ENCODE results near the gene CBFA2T2. TPM values are rescaled to one million over a fixed set of nuclear protein-coding genes. Genes with fewer than 3 reads are reported as not detected.
"Not testable (repeated sequence)": the region's sequence is repeated elsewhere in the genome, so short reads cannot be mapped to it uniquely, and the experiment has no call there.

CBFA2T2 gene
- total RNA-seq, 2 experiments from 2014 or later, result 17.9 to 18.6 TPM

GRCh38 chr20:33630507-33630906 lies 140.6 kb downstream of the CBFA2T2 start:
- peaks cover 60% of the 10 kb centered on the region for H3K36me3 ChIP-seq (ENCODE audit: insufficient read depth, low read length)
- Mint-ChIP-seq H3K36me3 (ENCODE audit: low read depth) (peaks cover 81% of the 10 kb centered on the region), H3K27ac (no peak overlapping the region), H3K4me3 (no peak overlapping the region), H3K27me3 (no peaks in the 10 kb centered on the region), H3K9me3 (no peaks in the 10 kb centered on the region), H3K4me1 (ENCODE audit: low read depth) (peaks cover 6% of the 10 kb centered on the region)
- ATAC-seq (ENCODE audit: poor library complexity) (no peak), DNase-seq (no peak)
- H3K27ac ChIP-seq (ENCODE audit: low read depth in 1 of 2, low read length in 2 of 2), result no peak overlapping the region
- TF ChIP-seq CTCF (IDR thresholded peaks at IDR 0.05), result no peak
- intact Hi-C loops (cut with DNase I, micrococcal nuclease), result no loop called here
- no peaks in the 10 kb centered on the region for H3K9me3 ChIP-seq (ENCODE audit: control insufficient read depth in 1 of 2, insufficient read depth in 1 of 2, low read length in 2 of 2)
- CTCF ChIA-PET, result no interaction called here
- peaks cover 11% of the 10 kb centered on the region for H3K4me1 ChIP-seq (ENCODE audit: insufficient read depth, low read length)
- no peaks in the 10 kb centered on the region for H3K27me3 ChIP-seq (ENCODE audit: control insufficient read depth in 1 of 2, insufficient read depth in 2 of 2, low read length in 2 of 2)
- POLR2A ChIA-PET, result no interaction called here
- no peak overlapping the region for H3K4me3 ChIP-seq (ENCODE audit: low read length)

- ATAC-seq (ENCODE audit: poor library complexity); H3K4me3 ChIP-seq (ENCODE audit: low read length); intact Hi-C loops (cut with DNase I, micrococcal nuclease); H3K9me3 ChIP-seq (ENCODE audit: control insufficient read depth in 1 of 2, insufficient read depth in 1 of 2, low read length in 2 of 2); POLR2A ChIA-PET; H3K27me3 ChIP-seq (ENCODE audit: control insufficient read depth in 1 of 2, insufficient read depth in 2 of 2, low read length in 2 of 2); H3K9me3 Mint-ChIP-seq; H3K4me1 Mint-ChIP-seq (ENCODE audit: low read depth); H3K4me3 Mint-ChIP-seq; DNase-seq; H3K27ac ChIP-seq (ENCODE audit: low read depth in 1 of 2, low read length in 2 of 2); H3K27ac Mint-ChIP-seq; H3K27me3 Mint-ChIP-seq: not testable (repeated sequence)
- CTCF ChIA-PET, result interaction anchor here (0.6 to 1.9 kb wide), 3 partner anchors 12 to 36 kb away, joined by 3 to 4 read pairs (median 4); no protein-coding TSS in a partner anchor
- H3K36me3 ChIP-seq (ENCODE audit: insufficient read depth, low read length), result peaks cover 58% of the 10 kb centered on the region
- peaks cover 11% of the 10 kb centered on the region for H3K4me1 ChIP-seq (ENCODE audit: insufficient read depth, low read length)
- H3K36me3 Mint-ChIP-seq (ENCODE audit: low read depth), result peaks cover 76% of the 10 kb centered on the region
These were observed 142.0 kb downstream of the CBFA2T2 start for GRCh38 chr20:33631910-33632309.

DNA sequence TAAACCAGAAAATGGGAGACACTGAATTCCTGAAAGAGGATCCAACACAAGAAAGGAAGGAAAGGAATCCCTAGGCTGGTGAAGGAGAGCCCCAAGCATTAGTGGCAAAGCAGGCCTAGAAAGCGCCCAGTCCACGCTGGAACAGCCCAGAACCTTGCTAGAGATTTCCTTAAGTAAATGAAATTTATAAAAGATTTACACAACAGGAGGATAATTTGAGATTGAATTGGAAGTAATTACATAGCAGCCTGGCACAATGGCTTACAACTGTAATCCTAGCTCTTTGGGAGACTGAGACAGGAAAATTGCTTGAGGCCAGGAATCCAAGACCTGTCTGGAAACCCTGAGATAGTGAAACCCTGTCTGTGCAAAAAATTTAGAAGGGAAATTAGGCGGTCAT lies 145.4 kb downstream of the CBFA2T2 start:
- ChIA-PET CTCF (interaction anchor here (1.4 kb wide), 1 partner anchor 33 kb away, joined by 4 read pairs; no protein-coding TSS in a partner anchor), POLR2A (no interaction called here)
- H3K27ac Mint-ChIP-seq, result no peak overlapping the region
- H3K4me1 Mint-ChIP-seq (ENCODE audit: low read depth), result peaks cover 6% of the 10 kb centered on the region
- peaks cover 74% of the 10 kb centered on the region for H3K36me3 Mint-ChIP-seq (ENCODE audit: low read depth)
- Histone ChIP-seq H3K4me1 (ENCODE audit: insufficient read depth, low read length) (peaks cover 11% of the 10 kb centered on the region), H3K9me3 (ENCODE audit: control insufficient read depth in 1 of 2, insufficient read depth in 1 of 2, low read length in 2 of 2) (no peaks in the 10 kb centered on the region), H3K4me3 (ENCODE audit: low read length) (no peak overlapping the region), H3K27me3 (ENCODE audit: control insufficient read depth in 1 of 2, insufficient read depth in 2 of 2, low read length in 2 of 2) (no peaks in the 10 kb centered on the region), H3K27ac (ENCODE audit: low read depth in 1 of 2, low read length in 2 of 2) (no peak overlapping the region), H3K36me3 (ENCODE audit: insufficient read depth, low read length) (peaks cover 53% of the 10 kb centered on the region)
- H3K9me3 Mint-ChIP-seq, result no peaks in the 10 kb centered on the region
- no peak overlapping the region for H3K4me3 Mint-ChIP-seq
- H3K27me3 Mint-ChIP-seq, result no peaks in the 10 kb centered on the region
- DNase-seq, result no peak
- TF ChIP-seq CTCF (IDR thresholded peaks at IDR 0.05), result no peak
- no peak for ATAC-seq (ENCODE audit: poor library complexity)
- intact Hi-C loops (cut with DNase I, micrococcal nuclease), result no loop called here

DNA sequence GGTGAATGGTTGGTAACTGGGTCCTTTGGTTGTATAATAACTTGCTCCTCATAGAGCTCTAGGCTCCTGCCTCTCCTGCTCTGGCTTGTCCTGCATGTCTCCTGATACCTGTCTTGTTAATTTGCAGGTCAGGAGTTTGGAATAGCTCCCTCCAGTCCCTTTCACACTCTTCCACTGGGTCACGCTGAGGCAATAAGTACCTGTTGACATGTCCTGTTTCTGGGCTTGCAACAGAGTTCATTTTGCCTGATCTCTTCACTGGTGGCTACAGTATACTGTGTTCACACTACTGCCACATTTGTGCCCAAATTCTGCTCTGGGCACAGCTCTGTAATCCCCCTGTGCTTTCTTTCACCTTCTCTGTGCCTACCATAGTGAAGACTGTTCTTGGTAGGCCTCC lies 146.9 kb downstream of the CBFA2T2 start:
- H3K4me1 Mint-ChIP-seq (ENCODE audit: low read depth), result peaks cover 6% of the 10 kb centered on the region

More for the DNA sequence above, 146.9 kb downstream of the CBFA2T2 start:
- DNase-seq (no peak), ATAC-seq (ENCODE audit: poor library complexity) (no peak)
- H3K27ac Mint-ChIP-seq, result no peak overlapping the region
- no peaks in the 10 kb centered on the region for H3K27me3 ChIP-seq (ENCODE audit: control insufficient read depth in 1 of 2, insufficient read depth in 2 of 2, low read length in 2 of 2)
- CTCF ChIA-PET, result no interaction called here
- POLR2A ChIA-PET, result no interaction called here
- H3K36me3 Mint-ChIP-seq (ENCODE audit: low read depth), result peaks cover 73% of the 10 kb centered on the region
- H3K4me3 ChIP-seq (ENCODE audit: low read length), result no peak overlapping the region
- H3K9me3 ChIP-seq (ENCODE audit: control insufficient read depth in 1 of 2, insufficient read depth in 1 of 2, low read length in 2 of 2), result no peaks in the 10 kb centered on the region
- no peak overlapping the region for H3K27ac ChIP-seq (ENCODE audit: low read depth in 1 of 2, low read length in 2 of 2)
- intact Hi-C loops (cut with DNase I, micrococcal nuclease), result no loop called here
- peaks cover 54% of the 10 kb centered on the region for H3K36me3 ChIP-seq (ENCODE audit: insufficient read depth, low read length)
- TF ChIP-seq CTCF (IDR thresholded peaks at IDR 0.05), result no peak
- no peaks in the 10 kb centered on the region for H3K9me3 Mint-ChIP-seq
- no peak overlapping the region for H3K4me3 Mint-ChIP-seq
- no peaks in the 10 kb centered on the region for H3K27me3 Mint-ChIP-seq
- H3K4me1 ChIP-seq (ENCODE audit: insufficient read depth, low read length), result peaks cover 11% of the 10 kb centered on the region

All from CD4-positive, alpha-beta T cell (primary cell).